ENCODE measurements around the gene NEXN. TPM values are rescaled to one million over a fixed set of nuclear protein-coding genes. Genes with fewer than 3 reads are reported as not detected.

Gene NEXN
- total RNA-seq, 1 donor from 2014 or later = 37.5 TPM

DNA sequence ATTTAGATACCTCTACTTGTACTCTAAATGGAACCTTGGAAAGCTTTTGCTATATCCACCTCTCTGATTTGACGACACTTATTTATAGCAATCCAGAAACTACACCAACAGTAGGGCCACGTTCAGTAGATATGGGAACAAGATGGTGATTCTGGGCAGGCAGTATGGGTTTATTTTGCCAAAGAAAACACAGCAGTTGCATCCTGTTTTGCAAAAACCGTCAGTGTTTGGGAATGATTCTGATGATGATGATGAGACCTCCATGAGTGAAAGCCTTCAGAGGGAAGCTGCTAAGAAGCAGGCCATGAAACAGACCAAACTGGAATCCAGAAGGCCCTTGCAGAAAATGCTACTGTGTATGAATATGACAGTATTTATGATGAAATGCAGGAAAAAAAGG, 41.5 kb upstream of the NEXN start:
- H2AFZ ChIP-seq (ENCODE audit: low read depth, low read length) = no peak overlapping the region
- no peak overlapping the region for H3K9ac ChIP-seq (ENCODE audit: low read length)
- H4K20me1 ChIP-seq (ENCODE audit: insufficient read depth, low read length) = no peaks in the 10 kb centered on the region
- no peaks in the 10 kb centered on the region for H3K36me3 ChIP-seq (ENCODE audit: insufficient read depth, low read length)
- no peak overlapping the region for H3K4me2 ChIP-seq (ENCODE audit: low read length)
- H3K79me2 ChIP-seq (ENCODE audit: insufficient read depth, low read length) = no peaks in the 10 kb centered on the region
- H3K4me3 Mint-ChIP-seq (ENCODE audit: unreplicated experiment) = no peak overlapping the region
- peaks cover 3% of the 10 kb centered on the region for H3K36me3 Mint-ChIP-seq (ENCODE audit: low read depth, unreplicated experiment)
- no peak overlapping the region for H3K27ac Mint-ChIP-seq (ENCODE audit: unreplicated experiment)
- H3K4me1 Mint-ChIP-seq (ENCODE audit: low read depth, unreplicated experiment) = no peaks in the 10 kb centered on the region
- H3K27me3 Mint-ChIP-seq (ENCODE audit: low read depth, unreplicated experiment) = no peaks in the 10 kb centered on the region
- no peaks in the 10 kb centered on the region for H3K4me1 ChIP-seq (ENCODE audit: insufficient read depth, low read length)
- no peaks in the 10 kb centered on the region for H3K9me3 Mint-ChIP-seq (ENCODE audit: unreplicated experiment)
- no peaks in the 10 kb centered on the region for H3K27me3 ChIP-seq (ENCODE audit: insufficient read depth, low read length)
- no peak overlapping the region for H3K4me3 ChIP-seq (ENCODE audit: insufficient read depth, low read depth, low read length)
- H3K27ac ChIP-seq (ENCODE audit: low read depth, low read length) = no peak overlapping the region
- DNase-seq (ENCODE audit: low read depth) (no peak), FAIRE-seq (no peak)
- TF ChIP-seq EZH2 (IDR thresholded peaks at IDR 0.05; ENCODE audit: insufficient read depth, low read length) (no peak), CTCF (IDR thresholded peaks at IDR 0.05; ENCODE audit: insufficient read depth, low read depth, low read length) (no peak)
- H3K9me3 ChIP-seq (ENCODE audit: insufficient read depth, low read depth, low read length) = no peaks in the 10 kb centered on the region

DNA sequence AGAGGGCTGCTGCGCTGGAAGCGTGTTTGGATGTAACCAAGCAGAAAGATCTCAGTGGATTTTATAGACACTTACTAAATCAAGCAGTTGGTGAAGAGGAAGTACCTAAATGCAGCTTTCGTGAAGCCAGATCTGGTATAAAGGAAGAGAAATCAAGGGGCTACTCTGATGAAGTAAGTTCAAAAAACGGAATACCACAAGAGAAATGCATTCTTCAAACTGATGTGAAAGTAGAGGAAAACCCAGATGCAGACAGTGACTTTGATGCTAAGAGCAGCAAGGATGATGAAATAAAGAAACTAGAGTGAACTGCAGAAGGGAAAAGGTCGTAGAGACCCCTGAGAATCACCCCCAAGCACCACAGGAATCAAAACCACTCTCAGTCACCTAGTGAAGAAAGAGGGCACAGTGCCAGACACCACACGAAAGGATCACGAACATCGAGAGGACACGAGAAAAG, 40.8 kb upstream of the NEXN start:
- Histone ChIP-seq H3K4me2 (ENCODE audit: low read length) (no peak overlapping the region), H3K36me3 (ENCODE audit: insufficient read depth, low read length) (no peaks in the 10 kb centered on the region), H3K9me3 (ENCODE audit: insufficient read depth, low read depth, low read length) (no peaks in the 10 kb centered on the region), H3K9ac (ENCODE audit: low read length) (no peak overlapping the region), H3K79me2 (ENCODE audit: insufficient read depth, low read length) (no peaks in the 10 kb centered on the region), H2AFZ (ENCODE audit: low read depth, low read length) (no peak overlapping the region), H3K27me3 (ENCODE audit: insufficient read depth, low read length) (no peaks in the 10 kb centered on the region), H3K4me3 (ENCODE audit: insufficient read depth, low read depth, low read length) (no peak overlapping the region), H4K20me1 (ENCODE audit: insufficient read depth, low read length) (no peaks in the 10 kb centered on the region), H3K27ac (ENCODE audit: low read depth, low read length) (no peak overlapping the region), H3K4me1 (ENCODE audit: insufficient read depth, low read length) (no peaks in the 10 kb centered on the region)
- Mint-ChIP-seq H3K27ac (ENCODE audit: unreplicated experiment) (no peak overlapping the region), H3K36me3 (ENCODE audit: low read depth, unreplicated experiment) (peaks cover 3% of the 10 kb centered on the region), H3K9me3 (ENCODE audit: unreplicated experiment) (no peaks in the 10 kb centered on the region), H3K4me3 (ENCODE audit: unreplicated experiment) (no peak overlapping the region), H3K4me1 (ENCODE audit: low read depth, unreplicated experiment) (no peaks in the 10 kb centered on the region), H3K27me3 (ENCODE audit: low read depth, unreplicated experiment) (no peaks in the 10 kb centered on the region)
- no peak for FAIRE-seq
- no peak for TF ChIP-seq CTCF (IDR thresholded peaks at IDR 0.05; ENCODE audit: insufficient read depth, low read depth, low read length)
- TF ChIP-seq EZH2 (IDR thresholded peaks at IDR 0.05; ENCODE audit: insufficient read depth, low read length) = no peak
- DNase-seq (ENCODE audit: low read depth) = no peak

DNA sequence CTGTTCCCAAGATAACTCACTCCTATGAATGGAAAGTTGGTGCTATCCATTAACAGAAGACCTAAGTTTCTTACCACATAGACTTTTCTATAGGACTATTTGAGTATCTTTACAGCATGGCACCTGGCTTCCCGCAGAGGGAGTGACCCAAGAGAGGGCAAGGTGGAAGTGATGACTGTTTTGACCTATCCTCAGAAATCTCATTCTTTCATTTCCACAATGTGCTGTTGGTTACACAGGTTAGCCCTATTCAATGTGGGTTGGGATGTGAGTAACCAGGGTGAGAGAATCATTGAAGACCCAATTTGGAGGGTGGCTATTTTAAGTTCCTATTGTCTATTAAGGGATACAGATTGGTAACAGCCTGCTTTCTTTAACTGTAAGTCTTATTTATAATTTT, 38.3 kb upstream of the NEXN start:
- Mint-ChIP-seq H3K4me1 (ENCODE audit: low read depth, unreplicated experiment) (no peaks in the 10 kb centered on the region), H3K9me3 (ENCODE audit: unreplicated experiment) (peaks cover 5% of the 10 kb centered on the region), H3K4me3 (ENCODE audit: unreplicated experiment) (no peak overlapping the region), H3K27ac (ENCODE audit: unreplicated experiment) (no peak overlapping the region), H3K27me3 (ENCODE audit: low read depth, unreplicated experiment) (no peaks in the 10 kb centered on the region), H3K36me3 (ENCODE audit: low read depth, unreplicated experiment) (peaks cover 18% of the 10 kb centered on the region)
- H2AFZ ChIP-seq (ENCODE audit: low read depth, low read length) = no peak overlapping the region
- H4K20me1 ChIP-seq (ENCODE audit: insufficient read depth, low read length) = no peaks in the 10 kb centered on the region
- FAIRE-seq (no peak), DNase-seq (ENCODE audit: low read depth) (no peak)
- TF ChIP-seq CTCF (IDR thresholded peaks at IDR 0.05; ENCODE audit: insufficient read depth, low read depth, low read length) (no peak), EZH2 (IDR thresholded peaks at IDR 0.05; ENCODE audit: insufficient read depth, low read length) (no peak)
- H3K4me2 ChIP-seq (ENCODE audit: low read length) = no peak overlapping the region
- no peak overlapping the region for H3K9ac ChIP-seq (ENCODE audit: low read length)
- no peaks in the 10 kb centered on the region for H3K4me1 ChIP-seq (ENCODE audit: insufficient read depth, low read length)
- H3K36me3 ChIP-seq (ENCODE audit: insufficient read depth, low read length) = no peaks in the 10 kb centered on the region
- no peaks in the 10 kb centered on the region for H3K27me3 ChIP-seq (ENCODE audit: insufficient read depth, low read length)
- no peak overlapping the region for H3K4me3 ChIP-seq (ENCODE audit: insufficient read depth, low read depth, low read length)
- no peaks in the 10 kb centered on the region for H3K79me2 ChIP-seq (ENCODE audit: insufficient read depth, low read length)
- H3K27ac ChIP-seq (ENCODE audit: low read depth, low read length) = no peak overlapping the region
- no peaks in the 10 kb centered on the region for H3K9me3 ChIP-seq (ENCODE audit: insufficient read depth, low read depth, low read length)
